ENCODE data around the gene CFAP221. TPM values are rescaled to one million over a fixed set of nuclear protein-coding genes. Genes with fewer than 3 reads are reported as not detected.

The CFAP221 gene
- total RNA-seq, 4 donors from 2014 or later: 0.48 TPM; not detected in 3

GRCh38 chr2:119584469-119584868 lies 40.2 kb downstream of the CFAP221 start:
- DNase-seq (ENCODE audit: low spot score in 2 of 2): no peak
- Histone ChIP-seq H3K27ac (no peak overlapping the region), H3K4me3 (no peak overlapping the region), H3K36me3 (no peaks in the 10 kb centered on the region), H3K4me1 (no peaks in the 10 kb centered on the region), H3K9me3 (no peaks in the 10 kb centered on the region), H3K27me3 (no peaks in the 10 kb centered on the region)
- TF ChIP-seq POLR2AphosphoS5 (IDR thresholded peaks at IDR 0.05) (no peak), POLR2A (IDR thresholded peaks at IDR 0.05) (no peak), EP300 (IDR thresholded peaks at IDR 0.05) (no peak), CTCF (IDR thresholded peaks at IDR 0.05) (no peak)

- Histone ChIP-seq H3K4me3 (no peak overlapping the region), H3K27ac (no peak overlapping the region), H3K9me3 (no peaks in the 10 kb centered on the region), H3K27me3 (no peaks in the 10 kb centered on the region), H3K4me1 (no peaks in the 10 kb centered on the region), H3K36me3 (no peaks in the 10 kb centered on the region)
- WGBS: 50% methylated on average over 3 of the region's 3 CpGs
- no peak for DNase-seq (ENCODE audit: low spot score in 2 of 2)
- TF ChIP-seq CTCF (IDR thresholded peaks at IDR 0.05) (no peak), POLR2AphosphoS5 (IDR thresholded peaks at IDR 0.05) (no peak), POLR2A (IDR thresholded peaks at IDR 0.05) (no peak), EP300 (IDR thresholded peaks at IDR 0.05) (no peak)
Measured at GRCh38 chr2:119586085-119586484, 41.8 kb downstream of the CFAP221 start.

GRCh38 chr2:119590873-119591272 lies 46.6 kb downstream of the CFAP221 start:
- Histone ChIP-seq H3K4me3 (no peak overlapping the region), H3K36me3 (no peaks in the 10 kb centered on the region), H3K4me1 (no peaks in the 10 kb centered on the region), H3K27me3 (no peaks in the 10 kb centered on the region), H3K27ac (no peak overlapping the region), H3K9me3 (no peaks in the 10 kb centered on the region)
- TF ChIP-seq POLR2A (IDR thresholded peaks at IDR 0.05) (no peak), CTCF (IDR thresholded peaks at IDR 0.05) (no peak), POLR2AphosphoS5 (IDR thresholded peaks at IDR 0.05) (no peak), EP300 (IDR thresholded peaks at IDR 0.05) (no peak)
- 86% methylated on average over 3 of the region's 3 CpGs for WGBS
- DNase-seq (ENCODE audit: low spot score in 2 of 2): no peak

GRCh38 chr2:119591523-119591922 lies 47.3 kb downstream of the CFAP221 start:
- 78% methylated on average over 3 of the region's 3 CpGs for WGBS
- TF ChIP-seq POLR2A (IDR thresholded peaks at IDR 0.05) (no peak), EP300 (IDR thresholded peaks at IDR 0.05) (no peak), CTCF (IDR thresholded peaks at IDR 0.05) (no peak), POLR2AphosphoS5 (IDR thresholded peaks at IDR 0.05) (no peak)
- no peaks in the 10 kb centered on the region for H3K27me3 ChIP-seq
- H3K4me3 ChIP-seq: no peak overlapping the region
- no peak for DNase-seq (ENCODE audit: low spot score in 2 of 2)
- no peak overlapping the region for H3K27ac ChIP-seq
- H3K9me3 ChIP-seq: no peaks in the 10 kb centered on the region
- H3K4me1 ChIP-seq: no peaks in the 10 kb centered on the region
- H3K36me3 ChIP-seq: no peaks in the 10 kb centered on the region

- Histone ChIP-seq H3K27ac (no peak overlapping the region), H3K9me3 (no peaks in the 10 kb centered on the region), H3K27me3 (no peaks in the 10 kb centered on the region), H3K4me3 (no peak overlapping the region), H3K4me1 (no peaks in the 10 kb centered on the region), H3K36me3 (no peaks in the 10 kb centered on the region)
- 85% methylated on average over 5 of the region's 5 CpGs for WGBS
- no peak for TF ChIP-seq POLR2AphosphoS5 (IDR thresholded peaks at IDR 0.05)
- TF ChIP-seq EP300 (IDR thresholded peaks at IDR 0.05): no peak
- no peak for TF ChIP-seq POLR2A (IDR thresholded peaks at IDR 0.05)
- TF ChIP-seq CTCF (IDR thresholded peaks at IDR 0.05): no peak
- DNase-seq (ENCODE audit: low spot score in 2 of 2): no peak
Measured at GRCh38 chr2:119592436-119592835, 48.2 kb downstream of the CFAP221 start.
